Caco-2 (cell line): ENCODE data around the gene SEMA3C. TPM values are rescaled to one million over a fixed set of nuclear protein-coding genes. Genes with fewer than 3 reads are reported as not detected.

Source experiments
- BruUV-seq: library from RNA; stranded (reverse); fragments of 400-500 nt; replicated peaks from 2 replicates; lab custom pipeline; 2021; lab: Mats Ljungman, UMichigan
- CTCF ChIA-PET: fragments of 300-600 bp; sonication (Branson Sonifier 250); formaldehyde crosslinking; loops from one replicate; lab custom pipeline; 2022; ENCODE audit warnings: antibody characterized with exemption; lab: Charles Lee
- POLR2A ChIA-PET: fragments of 300-600 bp; sonication (Branson Sonifier 250); formaldehyde crosslinking; loops from one replicate; lab custom pipeline; 2022; ENCODE audit warnings: antibody characterized with exemption; lab: Charles Lee
- DNase-seq, 2 experiments: peaks; one replicate each; pipeline versions ENCODE4 v3.0.0 to v3.0.0-alpha.2; 2020 to 2022
- H3K27me3 ChIP-seq: replicated peaks from 2 replicates; pipeline ENCODE4 v1.6.0; 2011; ENCODE audit warnings: low read length; ENCODE audit not compliant: control insufficient read depth, insufficient read depth
- H3K36me3 ChIP-seq: 2 replicates; pipeline ENCODE4 v1.5.1; 2011; ENCODE audit warnings: low read length; ENCODE audit not compliant: control insufficient read depth, insufficient read depth
- H3K4me1 ChIP-seq: fragments of 250-450 bp; sonication (Bioruptor Pico); 2 replicates; pipeline ENCODE4 v1.5.1; 2020; ENCODE audit warnings: mild to moderate bottlenecking
- H3K4me3 ChIP-seq: 2 replicates; pipeline ENCODE4 v1.5.1; 2011; ENCODE audit warnings: low read depth, mild to moderate bottlenecking, control low read depth, low read length
- H3K9me3 ChIP-seq: fragments of 250-450 bp; sonication (Bioruptor Pico); 2 replicates; pipeline ENCODE4 v1.5.1; 2020; ENCODE audit warnings: mild to moderate bottlenecking, moderate library complexity
- H3K27ac Mint-ChIP-seq: one replicate; pipeline ENCODE4 v1.8.0; 2022; ENCODE audit warnings: mixed read lengths; ENCODE audit not compliant: unreplicated experiment
- H3K27me3 Mint-ChIP-seq: one replicate; pipeline ENCODE4 v1.8.0; 2022; ENCODE audit warnings: mixed read lengths; ENCODE audit not compliant: insufficient read depth, unreplicated experiment
- H3K36me3 Mint-ChIP-seq: one replicate; pipeline ENCODE4 v1.8.0; 2022; ENCODE audit warnings: mild to moderate bottlenecking, mixed read lengths; ENCODE audit not compliant: insufficient read depth, unreplicated experiment
- H3K4me1 Mint-ChIP-seq: one replicate; pipeline ENCODE4 v1.8.0; 2022; ENCODE audit warnings: low read depth, mixed read lengths; ENCODE audit not compliant: unreplicated experiment
- H3K4me3 Mint-ChIP-seq: one replicate; pipeline ENCODE4 v1.8.0; 2022; ENCODE audit warnings: mild to moderate bottlenecking, moderate library complexity, mixed read lengths; ENCODE audit not compliant: unreplicated experiment
- H3K9me3 Mint-ChIP-seq: one replicate; pipeline ENCODE4 v1.8.0; 2022; ENCODE audit warnings: mixed read lengths; ENCODE audit not compliant: unreplicated experiment
- CTCF ChIP-seq, 2 experiments: fragments of 200-600 bp in 1 of 2; IDR thresholded peaks; 1 replicate in 1 of 2; 2 replicates in 1 of 2; pipeline versions ENCODE4 v1.5.1 to v1.8.0; 2011 to 2022; ENCODE audit warnings: antibody characterized with exemption in 1 of 2, control low read depth in 1 of 2, inconsistent platforms in 1 of 2, low read depth in 1 of 2, low read length in 1 of 2, mild to moderate bottlenecking in 1 of 2, moderate library complexity in 1 of 2; ENCODE audit not compliant: insufficient read depth in 1 of 2, severe bottlenecking in 1 of 2, unreplicated experiment in 1 of 2
- intact Hi-C: fragments of 100-400 bp; cut with micrococcal nuclease; formaldehyde crosslinking; loops from one replicate; pipeline ENCODE4 v1.10.0; 2022; ENCODE audit not compliant: unreplicated experiment
- total RNA-seq: library from RNA; stranded (reverse); gene quantifications from 2 replicates; pipeline ENCODE4 v1.2.3, GENCODE V29; 2022

Gene SEMA3C
- total RNA-seq, 1 experiment from 2014 or later, result 25.8 TPM

GRCh38 chr7:80942261-80943041 lies 23.6 kb upstream of the SEMA3C start:
- peak overlapping the region; percentile 29 for H3K4me3 Mint-ChIP-seq
- Histone ChIP-seq H3K4me1 (peaks cover 32% of the 10 kb centered on the region), H3K4me3 (no peak overlapping the region), H3K27me3 (no peaks in the 10 kb centered on the region), H3K36me3 (no peaks in the 10 kb centered on the region), H3K9me3 (no peaks in the 10 kb centered on the region)
- TF ChIP-seq CTCF (IDR thresholded peaks at IDR 0.05; ENCODE audit: insufficient read depth in 1 of 2, low read depth in 1 of 2, low read length in 1 of 2, severe bottlenecking in 1 of 2, unreplicated experiment in 1 of 2), result no peak
- H3K36me3 Mint-ChIP-seq, result no peaks in the 10 kb centered on the region
- H3K4me1 Mint-ChIP-seq, result peaks cover 34% of the 10 kb centered on the region
- ChIA-PET POLR2A (interaction anchor here (2.1 kb wide), 1 partner anchor 24 kb away, joined by 14 read pairs; the partner anchor contains the start of gene SEMA3C), CTCF (interaction anchor here (0.5 kb wide), 1 partner anchor 23 kb away, joined by 3 read pairs; no protein-coding TSS in a partner anchor)
- DNase-seq, result peak; percentile 52 to 53
- intact Hi-C loops, result loop anchor here (1.0 kb wide), 2 partner anchors 19 to 22 kb away; no protein-coding TSS in a partner anchor
- H3K27ac Mint-ChIP-seq, result peak overlapping the region; percentile 83
- no peaks in the 10 kb centered on the region for H3K27me3 Mint-ChIP-seq
- no TSS peak for BruUV-seq
- peaks cover 9% of the 10 kb centered on the region for H3K9me3 Mint-ChIP-seq

- Histone ChIP-seq H3K9me3 (no peaks in the 10 kb centered on the region), H3K4me3 (no peak overlapping the region), H3K36me3 (no peaks in the 10 kb centered on the region), H3K27me3 (no peaks in the 10 kb centered on the region), H3K4me1 (peaks cover 32% of the 10 kb centered on the region)
- Mint-ChIP-seq H3K9me3 (peaks cover 9% of the 10 kb centered on the region), H3K27me3 (no peaks in the 10 kb centered on the region), H3K4me3 (no peak overlapping the region), H3K36me3 (no peaks in the 10 kb centered on the region), H3K4me1 (peaks cover 34% of the 10 kb centered on the region), H3K27ac (peak overlapping the region; percentile 68)
- intact Hi-C loops, result no loop called here
- POLR2A ChIA-PET, result interaction anchor here (1.2 to 2.1 kb wide), 2 partner anchors 21 to 22 kb away, joined by 3 to 14 read pairs; partner anchors contain the start of gene SEMA3C
- TF ChIP-seq CTCF (IDR thresholded peaks at IDR 0.05; ENCODE audit: insufficient read depth in 1 of 2, low read depth in 1 of 2, low read length in 1 of 2, severe bottlenecking in 1 of 2, unreplicated experiment in 1 of 2), result no peak
- CTCF ChIA-PET, result interaction anchor here (0.6 kb wide), 1 partner anchor 20 kb away, joined by 5 read pairs; no protein-coding TSS in a partner anchor
- BruUV-seq, result no TSS peak
- peak in 1 of 2 experiments; percentile 21 for DNase-seq
Measured at GRCh38 chr7:80941208-80941758, 22.4 kb upstream of the SEMA3C start.

GRCh38 chr7:80940539-80941207 lies 21.8 kb upstream of the SEMA3C start:
- Mint-ChIP-seq H3K27me3 (no peaks in the 10 kb centered on the region), H3K9me3 (peaks cover 9% of the 10 kb centered on the region), H3K4me1 (peaks cover 34% of the 10 kb centered on the region), H3K36me3 (no peaks in the 10 kb centered on the region), H3K27ac (peak overlapping the region; percentile 68), H3K4me3 (no peak overlapping the region)
- H3K4me1 ChIP-seq, result peaks cover 32% of the 10 kb centered on the region
- no peak for TF ChIP-seq CTCF (IDR thresholded peaks at IDR 0.05; ENCODE audit: insufficient read depth in 1 of 2, low read depth in 1 of 2, low read length in 1 of 2, severe bottlenecking in 1 of 2, unreplicated experiment in 1 of 2)
- no peaks in the 10 kb centered on the region for H3K9me3 ChIP-seq
- no peaks in the 10 kb centered on the region for H3K27me3 ChIP-seq
- no TSS peak for BruUV-seq
- no peak for DNase-seq
- POLR2A ChIA-PET, result interaction anchor here (1.2 to 2.1 kb wide), 2 partner anchors 20 to 22 kb away, joined by 3 to 14 read pairs; partner anchors contain the start of gene SEMA3C
- H3K4me3 ChIP-seq, result no peak overlapping the region
- no peaks in the 10 kb centered on the region for H3K36me3 ChIP-seq
- CTCF ChIA-PET, result interaction anchor here (0.6 kb wide), 1 partner anchor 19 kb away, joined by 5 read pairs; no protein-coding TSS in a partner anchor
- intact Hi-C loops, result no loop called here
